Right ventricle myocardium inferior (tissue), 1 donor: ENCODE results near the gene MUC22. TPM values are rescaled to one million over a fixed set of nuclear protein-coding genes. Genes with fewer than 3 reads are reported as not detected.
A peak's percentile ranks its signal among the peaks of the same experiment; 100 is the strongest.
"Not testable (repeated sequence)": the region's sequence is repeated elsewhere in the genome, so short reads cannot be mapped to it uniquely, and the experiment has no call there.

ENCODE experiments used
- ATAC-seq: fragments of 200-7000 bp; cut with Tn5 transposase; one replicate; pipeline ENCODE4 v1.9.1; 2020; ENCODE audit warnings: mild to moderate bottlenecking, moderate library complexity
- DNase-seq: peaks from one replicate; pipeline ENCODE4 v3.0.0; 2021; ENCODE audit errors: missing footprints
- intact Hi-C: fragments of 100-400 bp; cut with DNase I; formaldehyde crosslinking; loops from one replicate; pipeline ENCODE4 v1.11.0; 2022
- total RNA-seq: library from RNA; stranded (reverse); fragmentation: NEBNext Ultra II Directional; extraction: Animal tissue kit (Norgen Biotek cat#: 25700); gene quantifications from one replicate; pipeline ENCODE4 v1.2.1, GENCODE V29; 2021
- donor health status: DM: no; HTN: yes; CAD: no; lungs with severe emphysema.

Gene MUC22
- total RNA-seq, 1 donor from 2014 or later: 0.14 TPM

DNA sequence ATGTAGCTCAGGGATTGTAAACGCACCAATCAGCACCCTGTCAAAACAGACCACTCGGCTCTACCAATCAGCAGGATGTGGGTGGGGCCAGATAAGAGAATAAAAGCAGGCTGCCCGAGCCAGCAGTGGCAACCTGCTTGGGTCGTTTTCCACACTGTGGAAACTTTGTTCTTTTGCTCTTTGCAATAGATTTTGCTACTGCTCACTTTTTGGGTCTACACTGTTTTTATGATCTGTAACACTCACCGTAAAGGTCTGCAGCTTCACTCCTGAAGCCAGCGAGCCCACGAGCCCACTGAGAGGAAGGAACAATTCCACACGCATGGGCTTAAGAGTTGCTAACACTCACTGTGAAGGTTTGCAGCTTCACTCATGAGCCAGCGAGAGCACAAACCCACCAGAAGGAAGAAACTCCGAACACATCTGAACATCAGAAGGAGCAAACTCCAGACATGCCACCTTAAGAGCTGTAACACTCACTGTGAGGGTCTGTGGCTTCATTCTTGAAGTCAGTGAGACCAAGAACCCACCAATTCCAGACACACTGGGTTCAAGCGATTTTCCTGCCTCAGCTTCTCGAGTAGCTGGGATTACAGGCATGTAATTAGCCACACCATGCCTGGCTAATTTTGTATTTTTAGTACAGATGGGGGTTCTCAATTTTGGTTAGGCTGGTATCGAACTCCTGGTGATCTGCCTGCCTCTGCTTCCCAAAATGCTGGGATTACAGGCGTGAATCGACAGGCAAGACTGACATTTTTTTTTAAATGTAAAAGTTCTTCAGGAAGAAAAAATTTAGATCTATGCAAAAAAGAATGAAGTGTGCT is 11.6 kb downstream of the MUC22 start:
- ATAC-seq, intact Hi-C loops, DNase-seq: not testable (repeated sequence)

GRCh38 chr6:31025595-31025994 is 15.3 kb downstream of the MUC22 start:
- intact Hi-C loops: no loop called here
- ATAC-seq: no peak
- no peak for DNase-seq

DNA sequence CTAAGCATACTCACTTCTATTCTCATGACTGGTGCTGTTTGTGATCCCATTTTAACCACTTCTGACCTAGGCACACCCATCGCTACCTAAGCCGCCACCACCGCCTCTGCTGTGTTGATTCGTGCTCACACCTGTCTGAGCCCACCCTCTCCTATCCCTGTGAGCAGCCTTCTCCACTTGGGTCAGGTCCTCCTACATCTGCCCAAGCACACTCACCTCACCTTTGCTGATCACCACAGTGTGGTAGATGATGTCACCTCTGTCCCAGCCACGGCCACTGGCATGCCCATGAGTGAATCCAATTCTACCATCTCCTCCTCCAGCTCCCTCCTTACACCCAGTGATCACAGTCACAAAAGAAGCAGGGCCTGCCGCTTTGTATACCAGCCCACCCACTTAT is 20.8 kb downstream of the MUC22 start:
- ATAC-seq (no peak), DNase-seq (no peak)
- intact Hi-C loops: no loop called here

- intact Hi-C loops: no loop called here
- DNase-seq: no peak
- ATAC-seq: no peak
These were observed 22.8 kb downstream of the MUC22 start for GRCh38 chr6:31033075-31033474.

DNA sequence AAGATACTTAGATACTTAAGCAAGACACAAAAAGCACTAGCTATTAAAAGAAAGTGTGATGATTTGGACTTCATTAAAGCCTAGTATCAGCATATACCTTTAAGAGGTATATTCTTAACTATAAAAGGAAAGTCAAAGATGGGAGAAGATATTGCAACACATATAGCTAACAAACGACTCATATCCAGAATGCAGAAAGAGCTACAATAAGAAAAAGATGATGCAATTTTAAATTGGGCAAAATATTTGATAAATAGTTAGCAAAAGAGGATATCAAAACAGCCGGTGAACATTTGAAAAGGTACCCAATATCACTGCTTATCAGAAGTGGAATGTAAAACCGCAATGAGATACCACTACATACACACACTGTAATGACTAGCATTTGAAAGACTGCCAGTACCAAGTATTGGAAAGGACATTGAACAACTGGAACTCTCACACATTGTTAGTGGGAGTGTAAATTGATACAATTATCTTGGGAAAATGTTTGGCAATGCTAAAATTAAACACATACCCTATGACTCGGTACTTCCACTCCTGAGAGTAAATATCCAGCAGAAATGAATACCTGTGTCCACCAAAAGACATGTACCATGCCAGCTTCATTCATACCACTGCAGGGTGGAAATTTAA is 25.7 kb downstream of the MUC22 start:
- DNase-seq: no peak
- ATAC-seq: no peak
- intact Hi-C loops: no loop called here

- intact Hi-C loops: no loop called here
- no peak for ATAC-seq
- no peak for DNase-seq
These were observed 26.9 kb downstream of the MUC22 start for GRCh38 chr6:31037169-31037568.

DNA sequence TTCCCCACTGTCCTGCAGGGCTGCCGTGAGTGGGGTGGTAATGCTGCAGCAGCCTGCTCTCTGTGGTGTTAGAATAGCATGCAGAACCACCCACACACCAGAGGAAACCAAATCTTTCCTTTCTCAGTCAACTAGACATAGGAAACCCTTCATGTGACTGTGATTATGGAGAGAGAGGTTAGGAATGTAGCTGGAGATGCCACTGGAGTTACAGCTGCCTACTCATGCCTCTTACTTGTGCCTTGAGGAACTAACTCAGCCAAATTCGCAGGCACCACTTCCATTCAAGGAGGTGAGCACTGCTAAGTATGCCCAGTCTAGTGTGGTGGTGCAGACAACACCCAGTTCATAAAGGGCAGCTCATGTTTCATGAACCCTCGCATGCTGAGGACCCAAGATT is 27.4 kb downstream of the MUC22 start:
- DNase-seq (no peak), ATAC-seq (no peak)
- intact Hi-C loops: no loop called here

GRCh38 chr6:31038559-31038958 is 28.3 kb downstream of the MUC22 start:
- no peak for ATAC-seq
- DNase-seq: no peak
- intact Hi-C loops: no loop called here

- DNase-seq (no peak), ATAC-seq (no peak)
- intact Hi-C loops: loop anchor here (5.0 kb wide), 1 partner anchor 98 kb away; the partner anchor contains the start of gene MUCL3
These were observed 30.5 kb downstream of the MUC22 start for GRCh38 chr6:31040801-31041200.

DNA sequence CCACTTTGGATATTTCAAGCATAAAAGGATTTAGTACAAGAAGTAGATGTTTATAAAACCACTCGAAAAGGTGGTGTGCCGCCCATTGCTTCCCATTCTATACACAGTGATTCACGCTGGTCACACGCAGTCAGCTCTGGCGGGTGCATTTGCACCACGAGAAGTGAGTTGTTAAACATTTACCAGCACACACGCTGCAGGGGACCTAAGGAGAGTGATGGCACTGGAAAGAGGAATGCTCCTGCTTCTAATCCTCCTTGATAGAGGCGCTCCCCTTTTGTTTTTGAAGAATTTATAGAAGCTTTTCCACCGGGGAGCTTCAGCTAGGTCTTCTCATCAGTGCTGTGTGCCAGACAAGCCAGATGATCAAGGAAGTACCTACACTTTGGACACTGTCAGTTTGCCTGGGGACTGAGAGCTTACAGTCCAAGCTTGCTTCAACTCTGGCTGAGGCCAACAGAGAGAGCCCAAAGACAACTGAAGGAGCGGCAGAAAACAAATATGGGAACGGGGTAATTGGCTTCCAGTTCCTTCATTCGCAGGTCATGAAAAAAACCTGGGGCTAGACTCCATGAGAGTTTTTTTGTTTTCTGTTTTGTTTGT is 31.2 kb downstream of the MUC22 start:
- no peak for ATAC-seq
- intact Hi-C loops: loop anchor here (5.0 kb wide), 1 partner anchor 99 kb away; the partner anchor contains the start of gene MUCL3
- DNase-seq: no peak

DNA sequence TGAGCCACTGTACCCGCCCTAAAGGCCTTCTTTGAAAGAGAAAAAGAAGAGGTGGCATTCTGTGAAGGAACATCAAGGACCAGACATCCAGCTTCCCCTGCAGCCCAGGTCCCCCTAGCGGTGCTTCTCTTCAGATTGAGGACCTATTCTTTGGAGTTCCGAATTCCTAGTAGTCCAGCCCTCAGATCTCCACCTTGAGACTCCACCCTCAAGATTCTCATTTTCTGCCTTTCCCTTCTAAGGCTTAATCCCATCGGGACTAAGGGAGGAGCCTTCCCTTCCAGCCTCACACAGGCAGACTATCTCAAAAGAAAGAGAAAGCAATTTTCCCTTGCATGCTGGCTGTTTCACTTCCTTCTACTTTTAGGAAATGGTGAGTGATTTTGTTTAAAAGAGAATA is 32.5 kb downstream of the MUC22 start:
- intact Hi-C loops: loop anchor here (2.0 to 5.0 kb wide), 2 partner anchors 101 to 128 kb away; partner anchors contain the start of genes MUCL3 and VARS2
- DNase-seq: no peak
- peak; percentile 57 for ATAC-seq

- ATAC-seq: no peak
- intact Hi-C loops: no loop called here
- no peak for DNase-seq
These were observed 37.8 kb downstream of the MUC22 start for GRCh38 chr6:31048099-31048498.

DNA sequence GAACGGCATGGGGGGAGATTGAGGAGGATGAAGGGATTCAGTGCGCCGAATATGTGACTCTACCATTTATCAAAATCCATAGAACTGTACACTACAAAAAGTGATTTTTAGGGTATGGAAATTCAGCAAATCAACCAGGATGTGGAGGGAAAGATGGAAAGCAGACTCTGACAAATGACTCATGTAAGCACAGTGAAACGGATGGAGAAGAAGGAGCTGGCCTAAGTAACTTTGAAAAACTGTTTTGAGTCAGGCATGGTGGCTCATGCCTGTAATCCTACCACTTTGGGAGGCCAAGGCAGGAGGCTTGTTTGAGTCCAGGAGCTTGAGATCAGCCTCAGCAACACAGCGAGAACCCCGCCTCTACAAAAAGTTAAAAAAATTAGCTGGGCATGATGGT is 39.2 kb downstream of the MUC22 start:
- intact Hi-C loops: no loop called here
- no peak for ATAC-seq
- no peak for DNase-seq

DNA sequence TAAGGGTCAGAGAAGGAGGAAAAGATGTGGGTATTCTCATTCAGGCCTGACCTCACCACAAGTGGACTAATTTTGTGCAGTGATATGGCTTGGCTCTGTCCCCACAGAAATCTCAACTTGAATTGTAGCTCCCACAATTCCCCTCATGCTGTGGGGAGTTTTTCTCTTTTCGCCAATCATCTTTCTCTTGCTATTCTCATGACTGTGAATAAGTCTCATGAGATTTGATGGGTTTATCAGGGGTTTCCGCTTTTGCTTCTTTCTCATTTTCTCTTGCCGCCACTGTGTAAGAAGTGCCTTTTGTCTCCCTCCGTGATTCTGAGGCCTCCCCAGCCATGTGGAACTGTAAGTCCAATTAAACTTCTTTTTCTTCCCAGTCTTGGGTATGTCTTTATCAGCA is 42.9 kb downstream of the MUC22 start:
- DNase-seq, ATAC-seq, intact Hi-C loops: not testable (repeated sequence)

DNA sequence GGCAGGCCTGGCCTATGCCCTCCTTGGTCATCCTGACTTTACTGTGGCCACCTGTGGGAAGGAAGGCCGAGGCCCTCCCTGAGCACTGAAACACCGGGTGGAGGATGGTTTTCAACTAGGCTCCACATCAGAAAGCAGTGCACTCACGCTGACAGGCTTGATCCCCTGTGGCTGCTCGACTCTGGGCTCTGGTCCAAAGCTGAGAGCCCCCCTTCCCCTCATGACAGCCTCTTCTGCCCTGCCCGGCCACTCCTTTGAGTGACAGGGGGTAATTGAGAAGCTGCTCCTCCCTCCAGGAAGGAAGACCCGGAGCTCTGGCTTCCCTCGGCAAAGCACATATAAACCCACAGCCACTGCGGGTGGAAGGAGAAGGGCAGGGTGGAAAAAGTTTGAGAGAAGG is 43.6 kb downstream of the MUC22 start:
- DNase-seq (no peak), ATAC-seq (peak; percentile 46)
- intact Hi-C loops: no loop called here

GRCh38 chr6:31055441-31055840 is 45.2 kb downstream of the MUC22 start:
- ATAC-seq (no peak), DNase-seq (no peak)
- intact Hi-C loops: no loop called here

GRCh38 chr6:31057426-31058003 is 47.2 kb downstream of the MUC22 start:
- intact Hi-C loops: no loop called here
- no peak for DNase-seq
- ATAC-seq: no peak

DNA sequence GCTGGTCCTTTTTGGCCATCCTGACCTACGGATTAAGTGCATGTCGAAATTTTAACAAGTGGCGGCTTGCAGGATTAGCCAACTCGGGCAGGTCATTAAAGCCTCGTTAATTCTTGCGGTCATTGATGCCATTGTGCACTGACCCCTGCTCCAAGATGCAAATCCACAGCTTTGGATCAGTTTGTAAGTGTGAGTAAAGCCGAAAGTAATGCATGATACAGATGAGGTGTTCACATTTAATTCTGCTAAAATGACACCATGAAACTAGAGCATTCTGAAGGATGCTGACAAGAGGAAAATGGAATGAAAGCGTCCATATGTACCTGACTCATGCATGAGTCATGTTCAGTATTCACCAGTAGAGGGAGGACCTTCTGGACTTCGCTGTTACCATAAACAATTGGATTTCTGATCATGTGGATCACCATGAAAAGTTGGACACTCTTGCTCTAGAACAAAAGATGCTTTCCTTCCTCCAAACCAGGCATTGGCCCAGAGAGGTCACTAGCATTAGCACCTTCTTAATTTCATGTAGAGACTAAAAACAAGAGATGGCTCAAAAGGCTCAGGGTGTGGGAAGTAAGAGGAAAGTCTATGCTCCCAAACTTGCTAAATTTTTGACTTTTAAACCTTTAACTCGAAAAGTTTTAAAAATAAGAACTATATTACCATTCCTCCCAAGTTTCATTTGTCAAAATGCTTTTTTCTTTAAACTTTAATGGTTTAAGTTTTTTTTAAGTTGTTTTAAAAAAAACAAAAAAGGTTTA is 48.0 kb downstream of the MUC22 start:
- no peak for DNase-seq
- ATAC-seq: no peak
- intact Hi-C loops: no loop called here

- intact Hi-C loops: no loop called here
These were observed 49.9 kb downstream of the MUC22 start for GRCh38 chr6:31060145-31060544.

More at GRCh38 chr6:31060145-31060544, 49.9 kb downstream of the MUC22 start:
- no peak for DNase-seq
- no peak for ATAC-seq
